ENCODE measurements around the gene ADSL.

Gene ADSL

DNA sequence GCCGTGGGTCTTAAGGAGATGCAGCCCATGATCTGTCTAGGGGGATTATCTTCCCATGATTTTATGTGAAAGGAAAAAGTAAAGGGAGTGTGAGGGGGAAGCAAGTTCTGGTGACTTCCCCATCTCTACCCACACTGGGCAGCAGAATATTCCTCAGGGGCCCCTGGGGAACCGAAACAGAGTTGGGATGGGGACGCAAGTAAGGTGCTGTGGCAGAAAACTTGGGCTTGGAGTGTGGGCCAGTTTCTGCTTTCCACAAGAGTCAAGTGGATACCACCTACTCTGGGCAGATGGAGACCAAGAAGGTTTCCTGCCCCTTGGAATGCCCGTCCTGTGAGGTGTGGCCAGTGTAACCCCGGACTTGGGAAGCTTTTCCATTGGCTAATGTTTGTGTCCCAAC, 88.4 kb downstream of the ADSL start:
- 0 out of 2 replicates have a peak, but pooled peaks cover 3% of the 10 kb centered on the region for H3K36me3 ChIP-seq (ENCODE audit: control insufficient read depth, insufficient read depth, low read length)
- H3K27me3 ChIP-seq (ENCODE audit: control insufficient read depth, insufficient read depth, low read length), result no peaks in the 10 kb centered on the region
- no peak overlapping the region for H3K4me3 ChIP-seq (ENCODE audit: low read length)
- DNase-seq (ENCODE audit: low read depth, low spot score), result no peak
- peaks cover 2% of the 10 kb centered on the region; the same call in 1 of the 2 replicates for H3K4me1 ChIP-seq (ENCODE audit: control insufficient read depth, insufficient read depth, low read length)
- no CpG with 5 or more reads among the region's 5 CpGs for WGBS (ENCODE audit: insufficient coverage, insufficient read length)
- no peak overlapping the region for H3K27ac ChIP-seq (ENCODE audit: low read length)
- no peaks in the 10 kb centered on the region for H3K9me3 ChIP-seq (ENCODE audit: control insufficient read depth, insufficient read depth, low read length)

DNA sequence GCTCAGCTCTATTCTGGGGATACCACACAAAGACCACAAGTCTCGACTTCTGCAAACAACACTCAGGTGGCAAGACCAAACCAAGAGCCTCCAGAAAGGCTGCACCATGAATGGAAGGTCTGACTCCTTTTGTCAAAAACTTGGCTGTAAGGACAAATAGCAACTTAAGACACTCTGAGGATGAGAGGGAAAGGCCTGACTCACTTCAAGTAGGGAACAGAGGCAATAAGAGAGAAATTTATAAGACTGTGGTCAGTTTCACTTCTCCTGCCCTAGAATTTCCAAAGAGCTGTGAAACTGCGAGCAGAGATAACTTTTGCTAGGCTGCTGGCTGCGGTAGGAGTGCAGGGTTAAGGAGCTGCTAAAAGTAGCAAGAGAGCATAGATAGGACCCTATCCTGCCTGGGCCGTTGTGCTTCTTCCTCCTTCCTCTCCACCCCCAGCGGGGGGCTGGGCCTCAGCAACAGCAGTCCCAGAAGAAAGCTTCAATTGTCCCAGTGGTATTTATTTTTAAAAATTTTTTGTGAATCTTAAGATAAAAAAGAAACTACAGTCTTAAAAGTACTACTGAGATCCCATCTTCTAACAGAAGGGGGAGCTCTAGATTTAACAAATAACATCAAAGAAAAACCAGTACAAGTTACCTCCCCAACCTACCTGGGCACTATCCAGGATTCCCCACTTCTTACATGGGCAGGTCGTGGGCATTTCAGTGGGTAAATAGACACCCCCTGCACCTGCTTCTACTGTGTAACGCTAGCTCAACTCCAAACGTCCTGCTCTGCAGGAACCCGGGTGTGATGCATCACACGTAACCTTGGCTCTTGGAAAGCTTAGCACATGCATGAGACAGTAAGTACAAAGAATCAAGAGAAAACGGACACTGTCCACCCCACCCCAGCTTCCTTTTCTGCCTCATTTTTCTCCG, 90.5 kb downstream of the ADSL start:
- no peak overlapping the region for H3K4me3 ChIP-seq (ENCODE audit: low read length)

More for the DNA sequence above, 90.5 kb downstream of the ADSL start:
- peak; percentile 31 for DNase-seq (ENCODE audit: low read depth, low spot score)
- H3K36me3 ChIP-seq (ENCODE audit: control insufficient read depth, insufficient read depth, low read length), result no peaks in the 10 kb centered on the region
- no peak overlapping the region for H3K27ac ChIP-seq (ENCODE audit: low read length)
- WGBS (ENCODE audit: insufficient coverage, insufficient read length), result no CpG with 5 or more reads among the region's 12 CpGs
- no peaks in the 10 kb centered on the region for H3K27me3 ChIP-seq (ENCODE audit: control insufficient read depth, insufficient read depth, low read length)
- H3K4me1 ChIP-seq (ENCODE audit: control insufficient read depth, insufficient read depth, low read length), result peaks cover 2% of the 10 kb centered on the region
- H3K9me3 ChIP-seq (ENCODE audit: control insufficient read depth, insufficient read depth, low read length), result no peaks in the 10 kb centered on the region
